Activated CD4-positive, alpha-beta T cell treated with anti-CD3 and anti-CD28 coated beads, Interleukin-2, amount 50 U/mL, for 4 hours (primary cell): Measurements from ENCODE around the gene HELB.
"Not testable (repeated sequence)": the region's sequence is repeated elsewhere in the genome, so short reads cannot be mapped to it uniquely, and the experiment has no call there.

Experiments
- DNase-seq, 2 experiments: peaks; one replicate each; pipeline ENCODE4 v3.0.0-alpha.2; 2020

The HELB gene

GRCh38 chr12:66303316-66303804 lies 1.1 kb downstream of the HELB start:
- DNase-seq: not testable (repeated sequence)

- DNase-seq: no peak
Observed at GRCh38 chr12:66304296-66304900, 2.1 kb downstream of the HELB start.

- no peak for DNase-seq
Observed at GRCh38 chr12:66309606-66310005, 7.3 kb downstream of the HELB start.

GRCh38 chr12:66312189-66312588 lies 9.9 kb downstream of the HELB start:
- DNase-seq: no peak

GRCh38 chr12:66314278-66314677 lies 12.0 kb downstream of the HELB start:
- no peak for DNase-seq

- DNase-seq: no peak
Observed at GRCh38 chr12:66319266-66319954, 17.1 kb downstream of the HELB start.

GRCh38 chr12:66320996-66321395 lies 18.7 kb downstream of the HELB start:
- no peak for DNase-seq

- DNase-seq: no peak
Observed at GRCh38 chr12:66321435-66321834, 19.1 kb downstream of the HELB start.

- DNase-seq: no peak
Observed at GRCh38 chr12:66323017-66323416, 20.7 kb downstream of the HELB start.

- DNase-seq: no peak
Observed at GRCh38 chr12:66329941-66330340, 27.6 kb downstream of the HELB start.

- DNase-seq: no peak
Observed at GRCh38 chr12:66331016-66331415, 28.7 kb downstream of the HELB start.

GRCh38 chr12:66331814-66332213 lies 29.5 kb downstream of the HELB start:
- DNase-seq: no peak

GRCh38 chr12:66335746-66336145 lies 33.5 kb downstream of the HELB start:
- no peak for DNase-seq

GRCh38 chr12:66337381-66338010 lies 35.2 kb downstream of the HELB start:
- DNase-seq: no peak

- DNase-seq: no peak
Observed at GRCh38 chr12:66340131-66340530, 37.8 kb downstream of the HELB start.

GRCh38 chr12:66341126-66341525 lies 38.8 kb downstream of the HELB start:
- DNase-seq: no peak

- DNase-seq: no peak
Observed at GRCh38 chr12:66345212-66345611, 42.9 kb downstream of the HELB start.

GRCh38 chr12:66345956-66346355 lies 43.7 kb downstream of the HELB start:
- DNase-seq: no peak

- no peak for DNase-seq
Observed at GRCh38 chr12:66351301-66351700, 49.0 kb downstream of the HELB start.

- DNase-seq: no peak
Observed at GRCh38 chr12:66352197-66352596, 49.9 kb downstream of the HELB start.

GRCh38 chr12:66352899-66353298 lies 50.6 kb downstream of the HELB start:
- DNase-seq: no peak

- no peak for DNase-seq
Observed at GRCh38 chr12:66354291-66354690, 52.0 kb downstream of the HELB start.

- no peak for DNase-seq
Observed at GRCh38 chr12:66359300-66359699, 57.0 kb downstream of the HELB start.

- no peak for DNase-seq
Observed at GRCh38 chr12:66361703-66362102, 59.4 kb downstream of the HELB start.
